ENCODE data around the gene PNMA6F. TPM values are rescaled to one million over a fixed set of nuclear protein-coding genes. Genes with fewer than 3 reads are reported as not detected.
"Not testable (repeated sequence)": the region's sequence is repeated elsewhere in the genome, so short reads cannot be mapped to it uniquely, and the experiment has no call there.

The PNMA6F gene
- total RNA-seq, 1 donor from 2014 or later = not detected

GRCh38 chrX:153333821-153334653, 12.5 kb upstream of the PNMA6F start, which contains the start of gene ZNF275:
Gene ZNF275 (plus strand): TSS chrX:153334153. CDS start chrX:153336680, 2,527 bp downstream.
- Histone ChIP-seq H3K4me3 (ENCODE audit: low read depth, low read length) (peak within 1 kb of the TSS; percentile 75), H3K36me3 (ENCODE audit: control insufficient read depth, insufficient read depth, low read length) (no peaks in the 10 kb centered on the region), H3K27me3 (ENCODE audit: control insufficient read depth, insufficient read depth, low read length) (no peaks in the 10 kb centered on the region)
- TF ChIP-seq, protein P1, sequence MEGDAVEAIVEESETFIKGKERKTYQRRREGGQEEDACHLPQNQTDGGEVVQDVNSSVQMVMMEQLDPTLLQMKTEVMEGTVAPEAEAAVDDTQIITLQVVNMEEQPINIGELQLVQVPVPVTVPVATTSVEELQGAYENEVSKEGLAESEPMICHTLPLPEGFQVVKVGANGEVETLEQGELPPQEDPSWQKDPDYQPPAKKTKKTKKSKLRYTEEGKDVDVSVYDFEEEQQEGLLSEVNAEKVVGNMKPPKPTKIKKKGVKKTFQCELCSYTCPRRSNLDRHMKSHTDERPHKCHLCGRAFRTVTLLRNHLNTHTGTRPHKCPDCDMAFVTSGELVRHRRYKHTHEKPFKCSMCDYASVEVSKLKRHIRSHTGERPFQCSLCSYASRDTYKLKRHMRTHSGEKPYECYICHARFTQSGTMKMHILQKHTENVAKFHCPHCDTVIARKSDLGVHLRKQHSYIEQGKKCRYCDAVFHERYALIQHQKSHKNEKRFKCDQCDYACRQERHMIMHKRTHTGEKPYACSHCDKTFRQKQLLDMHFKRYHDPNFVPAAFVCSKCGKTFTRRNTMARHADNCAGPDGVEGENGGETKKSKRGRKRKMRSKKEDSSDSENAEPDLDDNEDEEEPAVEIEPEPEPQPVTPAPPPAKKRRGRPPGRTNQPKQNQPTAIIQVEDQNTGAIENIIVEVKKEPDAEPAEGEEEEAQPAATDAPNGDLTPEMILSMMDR (IDR thresholded peaks at IDR 0.05; ENCODE audit: insufficient read depth, low read length, poor library complexity, severe bottlenecking) = no peak
- DNase-seq (ENCODE audit: low read depth) = no peak

DNA sequence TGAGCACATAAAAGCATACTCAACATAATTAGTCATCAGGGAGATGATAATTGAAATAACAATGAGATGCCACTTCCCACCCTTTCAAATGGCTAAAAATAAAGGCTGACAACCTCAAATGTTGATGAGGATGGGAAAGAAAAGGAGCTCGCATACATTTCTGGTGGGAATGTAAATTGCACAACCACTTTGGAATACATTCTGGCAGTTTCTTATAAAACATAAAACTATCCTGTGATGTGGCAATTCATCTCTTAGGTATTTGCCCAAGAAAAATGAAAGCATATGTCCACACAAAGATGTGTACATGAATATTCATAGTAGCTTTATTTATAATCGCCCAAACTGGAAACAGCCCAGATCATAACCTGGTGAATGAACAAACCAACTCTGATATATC, 11.7 kb upstream of the PNMA6F start:
- H3K36me3 ChIP-seq (ENCODE audit: control insufficient read depth, insufficient read depth, low read length) = no peaks in the 10 kb centered on the region
- TF ChIP-seq, protein P1 (IDR thresholded peaks at IDR 0.05; ENCODE audit: insufficient read depth, low read length, poor library complexity, severe bottlenecking) = no peak
- H3K27me3 ChIP-seq (ENCODE audit: control insufficient read depth, insufficient read depth, low read length) = no peaks in the 10 kb centered on the region
- peak overlapping the region; percentile 24 for H3K4me3 ChIP-seq (ENCODE audit: low read depth, low read length)
- no peak for DNase-seq (ENCODE audit: low read depth)

- DNase-seq (ENCODE audit: low read depth) = no peak
- TF ChIP-seq, protein P1 (IDR thresholded peaks at IDR 0.05; ENCODE audit: insufficient read depth, low read length, poor library complexity, severe bottlenecking) = no peak
- H3K4me3 ChIP-seq (ENCODE audit: low read depth, low read length) = no peak overlapping the region
- H3K36me3 ChIP-seq (ENCODE audit: control insufficient read depth, insufficient read depth, low read length) = no peaks in the 10 kb centered on the region
- H3K27me3 ChIP-seq (ENCODE audit: control insufficient read depth, insufficient read depth, low read length) = no peaks in the 10 kb centered on the region
Measured at GRCh38 chrX:153327561-153327960, 6.0 kb upstream of the PNMA6F start.

DNA sequence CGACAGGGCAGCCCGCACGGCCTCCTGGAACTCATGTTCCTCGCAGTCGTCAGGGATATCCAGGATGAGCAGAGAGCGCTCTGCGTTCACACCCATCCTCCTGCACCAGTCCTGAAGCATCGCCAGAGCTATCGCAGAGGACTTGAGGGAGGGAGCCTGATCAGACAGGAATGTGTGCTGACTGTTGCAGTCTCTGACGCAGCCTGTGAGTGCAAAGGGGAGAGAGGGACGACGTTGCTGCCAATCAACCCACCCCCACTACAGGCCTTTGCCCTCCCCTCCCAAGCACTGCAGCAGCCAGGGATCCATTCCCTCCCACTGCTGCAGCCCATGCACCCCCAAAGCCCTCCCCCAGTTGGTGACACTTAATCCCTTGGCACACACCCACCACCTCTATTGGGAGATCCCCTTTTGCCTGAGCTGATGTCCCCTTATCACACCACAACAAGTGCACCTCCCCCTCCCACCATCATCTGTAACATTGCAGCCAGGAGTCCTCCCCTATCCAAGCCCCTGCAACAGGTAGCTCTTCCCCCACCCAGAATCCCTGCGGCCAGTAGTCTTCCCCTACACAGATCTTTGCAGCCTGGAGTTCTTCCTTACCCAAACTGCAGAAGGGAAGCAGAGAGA, 897 bp downstream of the PNMA6F start:
- DNase-seq (ENCODE audit: low read depth) = no peak
- Histone ChIP-seq H3K4me3 (ENCODE audit: low read depth, low read length) (no peak overlapping the region), H3K27me3 (ENCODE audit: control insufficient read depth, insufficient read depth, low read length) (peaks cover 10% of the 10 kb centered on the region), H3K36me3 (ENCODE audit: control insufficient read depth, insufficient read depth, low read length) (no peaks in the 10 kb centered on the region)
- TF ChIP-seq, protein P1 (IDR thresholded peaks at IDR 0.05; ENCODE audit: insufficient read depth, low read length, poor library complexity, severe bottlenecking) = no peak

GRCh38 chrX:153320047-153320443, 1.5 kb downstream of the PNMA6F start:
- peaks cover 10% of the 10 kb centered on the region for H3K27me3 ChIP-seq (ENCODE audit: control insufficient read depth, insufficient read depth, low read length)

DNA sequence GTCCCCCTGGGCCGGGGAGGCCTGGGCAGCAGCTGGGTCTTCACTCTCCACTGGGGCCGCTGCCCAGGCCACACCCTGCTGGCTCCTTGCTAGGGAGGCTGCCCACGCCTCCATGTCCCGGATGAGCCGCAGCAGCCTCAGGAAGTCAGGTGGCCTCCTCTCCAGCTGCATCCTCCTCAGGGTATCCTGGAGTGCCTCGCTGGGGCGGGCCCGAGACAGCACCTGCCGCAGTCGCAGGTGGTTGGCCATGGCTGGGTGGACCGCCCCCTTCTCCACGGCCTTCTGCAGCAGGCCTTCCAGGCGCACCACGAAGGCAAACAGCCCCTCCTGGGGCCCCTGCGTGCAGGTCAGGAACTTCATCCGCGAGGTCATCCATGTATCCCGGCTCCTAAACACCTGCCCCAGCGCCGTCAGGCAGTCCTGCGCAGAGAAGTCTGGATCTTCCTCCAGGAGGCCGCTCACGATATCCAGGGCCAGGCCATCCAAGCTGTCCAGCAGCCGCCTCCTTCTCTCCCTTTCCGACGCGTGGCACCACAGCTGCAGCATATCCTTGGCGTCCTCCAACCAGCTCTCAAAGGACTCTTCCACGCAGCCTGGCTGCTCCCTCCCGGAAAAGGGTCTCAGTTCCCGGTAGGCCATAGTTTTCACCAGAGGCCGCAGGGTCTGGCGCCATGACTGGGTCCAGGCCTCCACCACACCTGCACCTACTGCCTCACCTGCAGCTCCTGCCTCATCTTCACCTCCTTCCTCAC, 2.1 kb downstream of the PNMA6F start:
- DNase-seq (ENCODE audit: low read depth) = no peak
- Histone ChIP-seq H3K36me3 (ENCODE audit: control insufficient read depth, insufficient read depth, low read length) (no peaks in the 10 kb centered on the region), H3K27me3 (ENCODE audit: control insufficient read depth, insufficient read depth, low read length) (peaks cover 10% of the 10 kb centered on the region), H3K4me3 (ENCODE audit: low read depth, low read length) (no peak overlapping the region)
- TF ChIP-seq, protein P1 (IDR thresholded peaks at IDR 0.05; ENCODE audit: insufficient read depth, low read length, poor library complexity, severe bottlenecking) = no peak

More at GRCh38 chrX:153320047-153320443, 1.5 kb downstream of the PNMA6F start:
- not testable (repeated sequence) for H3K4me3 ChIP-seq (ENCODE audit: low read depth, low read length); H3K36me3 ChIP-seq (ENCODE audit: control insufficient read depth, insufficient read depth, low read length); DNase-seq (ENCODE audit: low read depth)
